NCI-H146 (cell line): ENCODE measurements around the gene CLEC20A.

Experiments used
- DNase-seq: peaks from one replicate; lab custom pipeline; 2025; lab: John Stamatoyannopoulos, UW

Gene CLEC20A

GRCh38 chr1:178472531-178472930 lies 24.2 kb downstream of the CLEC20A start:
- DNase-seq: no peak

GRCh38 chr1:178470411-178470960 lies 26.3 kb downstream of the CLEC20A start:
- peak; percentile 53 for DNase-seq

DNA sequence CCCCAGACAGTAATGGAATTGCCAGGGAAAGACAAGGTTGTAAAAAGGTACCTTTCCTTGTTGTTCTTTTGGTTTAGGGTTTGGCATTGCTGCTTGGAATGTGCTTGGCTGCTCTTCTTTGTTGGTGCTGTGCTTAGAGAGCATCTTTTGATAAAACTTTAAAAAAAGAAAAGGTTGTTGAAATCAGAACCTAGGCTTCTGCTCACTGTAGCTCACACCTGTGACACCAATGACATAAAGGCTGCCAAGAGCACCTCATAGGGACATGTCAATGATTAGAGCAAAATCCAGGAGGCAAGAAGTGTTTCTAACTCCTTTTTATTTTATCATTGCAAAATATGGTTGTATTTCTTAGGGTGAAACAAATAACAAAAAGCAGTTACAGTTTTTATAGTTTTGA lies 28.9 kb downstream of the CLEC20A start:
- DNase-seq: no peak

GRCh38 chr1:178465011-178465410 lies 31.8 kb downstream of the CLEC20A start:
- no peak for DNase-seq

DNA sequence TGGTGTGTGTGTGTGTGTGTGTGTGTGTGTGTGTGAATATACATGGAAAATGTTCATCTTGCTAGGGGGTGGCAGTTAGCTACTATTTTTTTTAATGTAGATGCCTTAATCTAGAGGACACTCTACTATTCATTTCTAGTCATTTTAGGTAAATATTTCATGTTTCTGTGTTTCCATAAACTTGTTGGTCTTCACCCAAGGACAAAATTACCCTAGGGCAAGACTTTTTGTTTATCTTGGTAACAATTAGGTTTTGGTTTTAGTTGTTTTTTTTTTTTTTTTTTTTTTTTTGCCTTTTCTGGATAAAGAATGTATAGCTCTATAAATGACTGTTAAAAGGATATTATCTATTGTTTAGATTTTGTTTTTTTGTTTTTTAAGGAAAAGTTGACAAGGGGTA lies 32.2 kb downstream of the CLEC20A start:
- no peak for DNase-seq

GRCh38 chr1:178464141-178464540 lies 32.6 kb downstream of the CLEC20A start:
- no peak for DNase-seq

DNA sequence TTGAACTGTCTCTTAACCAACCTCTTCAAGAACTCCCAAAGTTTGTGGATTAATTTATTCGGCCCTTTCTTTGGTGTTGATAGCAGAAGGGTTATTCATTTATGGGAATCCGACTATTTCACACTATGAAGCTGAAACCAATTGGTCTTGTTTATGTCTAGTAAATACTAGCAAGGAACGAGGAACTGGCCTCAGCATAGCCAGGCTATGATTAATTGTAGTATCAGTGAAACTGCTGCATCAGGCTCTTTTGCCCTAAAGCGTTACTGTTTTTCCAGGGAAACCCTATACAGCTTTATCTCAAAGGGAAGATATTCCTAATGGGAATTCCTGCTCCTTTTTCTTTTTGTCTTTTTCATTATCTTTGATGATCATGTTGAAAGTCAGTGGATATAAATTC lies 35.1 kb downstream of the CLEC20A start:
- DNase-seq: no peak

DNA sequence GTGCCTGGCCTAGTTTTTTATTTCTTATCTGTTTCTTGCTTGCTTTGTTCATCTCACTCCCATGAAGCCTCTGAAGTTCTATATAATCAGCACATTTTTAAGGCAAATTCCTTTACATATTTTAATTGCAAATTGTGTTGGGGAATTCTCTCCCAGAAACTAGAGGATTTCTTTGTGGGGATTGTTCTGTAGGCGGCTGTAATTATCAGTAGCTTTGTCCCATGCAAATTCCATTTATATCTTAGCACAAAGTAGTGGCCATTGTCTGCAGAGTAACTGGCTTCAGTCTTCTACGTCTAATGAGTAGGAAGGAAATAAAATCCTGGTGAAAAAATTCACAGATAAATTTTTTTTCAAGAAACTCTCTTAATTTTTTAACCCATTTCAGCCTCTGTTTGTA lies 35.7 kb downstream of the CLEC20A start:
- DNase-seq: no peak

- no peak for DNase-seq
Observed at GRCh38 chr1:178458203-178458602, 38.6 kb downstream of the CLEC20A start.

- no peak for DNase-seq
Observed at GRCh38 chr1:178457651-178458050, 39.1 kb downstream of the CLEC20A start.

GRCh38 chr1:178456472-178456871 lies 40.3 kb downstream of the CLEC20A start:
- no peak for DNase-seq

- DNase-seq: no peak
Observed at GRCh38 chr1:178452013-178452412, 44.8 kb downstream of the CLEC20A start.

DNA sequence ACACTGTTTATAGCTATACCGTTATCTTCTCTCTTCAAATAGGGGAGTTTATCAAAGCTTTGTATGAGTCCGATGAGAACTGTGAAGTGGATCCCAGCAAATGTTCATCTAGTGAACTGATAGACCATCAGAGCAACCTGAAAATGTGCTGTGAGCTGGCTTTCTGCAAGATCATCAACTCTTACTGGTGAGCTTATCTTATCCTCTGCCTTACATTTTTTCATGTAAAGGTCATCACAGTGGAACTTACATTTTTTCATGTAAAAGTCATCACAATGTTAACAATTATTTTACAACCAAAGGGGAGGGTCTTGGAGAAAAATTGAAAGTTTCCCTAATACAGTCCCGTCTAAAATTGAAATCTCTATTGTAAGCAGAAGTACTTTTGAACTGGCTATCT lies 45.2 kb downstream of the CLEC20A start:
- DNase-seq: no peak

DNA sequence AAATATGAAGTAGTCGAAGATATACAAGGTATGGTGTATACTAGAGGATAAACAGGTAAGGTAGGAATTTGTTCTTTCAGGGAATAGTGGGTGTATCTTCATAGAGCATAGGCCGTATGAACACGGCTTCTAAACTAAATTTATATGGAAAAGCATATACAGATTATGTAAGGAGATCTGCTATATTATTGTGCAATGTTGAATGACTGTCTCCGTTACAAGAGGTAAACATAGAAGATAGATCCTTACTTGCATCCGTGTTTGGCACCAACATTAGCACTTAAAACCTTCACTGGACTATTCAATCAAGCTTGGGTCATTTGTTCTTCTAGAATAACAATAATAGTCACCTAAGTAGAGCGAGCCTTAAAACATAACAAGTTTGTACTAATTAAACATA lies 45.9 kb downstream of the CLEC20A start:
- DNase-seq: no peak

DNA sequence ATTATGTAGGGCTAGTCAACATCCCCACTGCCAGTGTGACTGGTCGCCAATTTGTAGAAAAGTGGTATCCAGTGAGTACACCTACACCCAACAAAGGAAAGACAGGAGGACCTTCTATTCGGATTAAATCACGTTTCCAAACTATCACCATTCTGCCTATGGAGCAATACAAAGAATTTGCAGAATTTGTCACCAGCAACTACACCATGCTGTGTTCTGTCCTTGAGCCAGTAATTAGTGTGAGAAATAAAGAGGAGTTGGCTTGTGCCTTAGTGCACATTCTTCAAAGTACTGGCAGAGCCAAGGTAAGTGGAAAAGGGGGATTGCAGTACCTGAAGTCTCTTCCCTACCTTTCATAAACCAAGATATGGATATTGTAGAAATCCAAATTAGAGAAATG lies 53.8 kb downstream of the CLEC20A start:
- DNase-seq: no peak

DNA sequence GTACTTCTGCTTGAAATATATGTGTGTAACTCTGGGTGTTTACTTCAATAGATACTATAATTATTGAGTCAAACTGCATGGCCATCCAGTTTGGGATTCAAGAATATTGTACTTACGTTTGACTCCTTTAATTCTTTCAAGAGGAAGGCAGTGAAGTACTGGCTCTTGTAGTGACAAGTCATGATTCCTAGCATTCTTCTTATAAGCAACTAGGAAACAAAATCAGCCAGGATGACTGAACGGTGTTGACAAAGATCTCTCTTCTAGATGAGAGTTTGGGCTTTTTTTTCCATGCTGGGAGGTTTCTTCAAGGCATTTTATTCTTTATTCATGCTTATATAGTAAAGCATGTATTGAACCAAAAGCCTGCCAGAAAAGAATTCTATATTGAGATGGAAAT lies 58.3 kb downstream of the CLEC20A start:
- DNase-seq: no peak

GRCh38 chr1:178436899-178437298 lies 59.9 kb downstream of the CLEC20A start:
- DNase-seq: no peak

- DNase-seq: no peak
Observed at GRCh38 chr1:178434899-178435435, 61.8 kb downstream of the CLEC20A start.

DNA sequence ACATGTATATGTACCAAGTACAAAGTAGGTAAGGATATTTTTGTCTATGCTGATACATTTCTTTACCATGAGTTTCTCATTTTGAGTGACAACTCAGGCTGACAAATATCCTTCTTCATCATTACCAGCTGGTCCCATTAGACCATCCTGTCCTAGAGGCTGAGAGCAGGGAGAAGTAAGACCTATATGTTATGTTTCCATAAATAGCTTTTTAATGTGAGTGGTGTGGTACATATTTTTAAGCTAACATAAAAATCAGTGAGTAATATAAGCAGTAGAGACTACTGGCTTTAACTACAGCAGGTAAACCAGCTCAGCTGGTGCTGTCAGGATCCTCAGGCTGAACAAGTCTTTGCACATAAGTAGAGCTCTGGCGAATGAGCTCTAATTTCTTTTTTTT lies 62.4 kb downstream of the CLEC20A start:
- no peak for DNase-seq
